ENCODE results near the gene ABCB11.

DNA sequence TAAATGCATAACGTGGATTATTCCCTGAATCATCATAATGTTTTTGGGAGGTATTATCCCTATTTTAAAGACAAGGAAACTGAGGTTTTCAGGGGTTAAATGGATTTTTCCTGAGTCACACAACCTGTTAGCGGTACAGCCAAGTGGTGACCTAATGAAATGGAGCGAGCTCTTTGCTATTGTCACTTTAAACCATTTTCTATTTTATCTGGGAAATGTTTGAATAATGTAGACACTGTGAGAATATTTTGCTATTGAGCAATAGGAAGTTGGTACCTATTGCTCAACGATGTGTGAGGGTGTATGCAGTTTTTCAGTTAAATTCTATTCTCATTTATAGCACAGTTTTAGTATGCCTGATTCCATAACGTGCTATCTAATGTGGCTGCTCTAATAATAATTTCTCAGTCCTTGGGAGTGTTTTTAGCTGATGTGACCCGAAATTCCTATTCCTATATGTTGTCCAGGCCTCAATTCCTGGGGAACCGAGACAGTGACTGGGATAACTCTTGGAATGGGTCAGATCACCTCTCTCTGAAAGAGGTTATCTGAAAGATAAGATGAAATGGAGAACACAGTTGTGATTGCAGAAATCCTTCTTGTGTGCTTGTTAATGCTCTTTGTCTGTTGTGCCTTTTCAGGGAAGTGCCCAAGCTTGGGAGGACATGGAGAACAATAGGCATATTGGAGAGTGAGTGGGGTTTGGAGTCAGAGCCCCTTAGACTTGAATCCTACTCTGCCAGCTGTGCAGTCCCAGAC is 38.4 kb downstream of the ABCB11 start:
- TF ChIP-seq, protein P1, sequence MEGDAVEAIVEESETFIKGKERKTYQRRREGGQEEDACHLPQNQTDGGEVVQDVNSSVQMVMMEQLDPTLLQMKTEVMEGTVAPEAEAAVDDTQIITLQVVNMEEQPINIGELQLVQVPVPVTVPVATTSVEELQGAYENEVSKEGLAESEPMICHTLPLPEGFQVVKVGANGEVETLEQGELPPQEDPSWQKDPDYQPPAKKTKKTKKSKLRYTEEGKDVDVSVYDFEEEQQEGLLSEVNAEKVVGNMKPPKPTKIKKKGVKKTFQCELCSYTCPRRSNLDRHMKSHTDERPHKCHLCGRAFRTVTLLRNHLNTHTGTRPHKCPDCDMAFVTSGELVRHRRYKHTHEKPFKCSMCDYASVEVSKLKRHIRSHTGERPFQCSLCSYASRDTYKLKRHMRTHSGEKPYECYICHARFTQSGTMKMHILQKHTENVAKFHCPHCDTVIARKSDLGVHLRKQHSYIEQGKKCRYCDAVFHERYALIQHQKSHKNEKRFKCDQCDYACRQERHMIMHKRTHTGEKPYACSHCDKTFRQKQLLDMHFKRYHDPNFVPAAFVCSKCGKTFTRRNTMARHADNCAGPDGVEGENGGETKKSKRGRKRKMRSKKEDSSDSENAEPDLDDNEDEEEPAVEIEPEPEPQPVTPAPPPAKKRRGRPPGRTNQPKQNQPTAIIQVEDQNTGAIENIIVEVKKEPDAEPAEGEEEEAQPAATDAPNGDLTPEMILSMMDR (IDR thresholded peaks at IDR 0.05 in 2 of 3, conservative IDR thresholded peaks at IDR 0.05 in 1 of 3; ENCODE audit: control insufficient read depth in 2 of 3, extremely low read depth in 1 of 3, insufficient read depth in 1 of 3, low read depth in 3 of 3, low read length in 3 of 3): no peak
- TF ChIP-seq POLR2A (IDR thresholded peaks at IDR 0.05; ENCODE audit: low read depth, low read length) (no peak), JUND (IDR thresholded peaks at IDR 0.05; ENCODE audit: low read depth, low read length) (no peak), POLR2AphosphoS5 (IDR thresholded peaks at IDR 0.05; ENCODE audit: low read length) (no peak)

Data from GM12878 (cell line).